ENCODE data around the gene HINT1. TPM values are rescaled to one million over a fixed set of nuclear protein-coding genes. Genes with fewer than 3 reads are reported as not detected.
A peak's percentile ranks its signal among the peaks of the same experiment; 100 is the strongest.
"Not testable (repeated sequence)": the region's sequence is repeated elsewhere in the genome, so short reads cannot be mapped to it uniquely, and the experiment has no call there.

HINT1 gene
- total RNA-seq, 1 experiment from 2014 or later = 136 TPM

DNA sequence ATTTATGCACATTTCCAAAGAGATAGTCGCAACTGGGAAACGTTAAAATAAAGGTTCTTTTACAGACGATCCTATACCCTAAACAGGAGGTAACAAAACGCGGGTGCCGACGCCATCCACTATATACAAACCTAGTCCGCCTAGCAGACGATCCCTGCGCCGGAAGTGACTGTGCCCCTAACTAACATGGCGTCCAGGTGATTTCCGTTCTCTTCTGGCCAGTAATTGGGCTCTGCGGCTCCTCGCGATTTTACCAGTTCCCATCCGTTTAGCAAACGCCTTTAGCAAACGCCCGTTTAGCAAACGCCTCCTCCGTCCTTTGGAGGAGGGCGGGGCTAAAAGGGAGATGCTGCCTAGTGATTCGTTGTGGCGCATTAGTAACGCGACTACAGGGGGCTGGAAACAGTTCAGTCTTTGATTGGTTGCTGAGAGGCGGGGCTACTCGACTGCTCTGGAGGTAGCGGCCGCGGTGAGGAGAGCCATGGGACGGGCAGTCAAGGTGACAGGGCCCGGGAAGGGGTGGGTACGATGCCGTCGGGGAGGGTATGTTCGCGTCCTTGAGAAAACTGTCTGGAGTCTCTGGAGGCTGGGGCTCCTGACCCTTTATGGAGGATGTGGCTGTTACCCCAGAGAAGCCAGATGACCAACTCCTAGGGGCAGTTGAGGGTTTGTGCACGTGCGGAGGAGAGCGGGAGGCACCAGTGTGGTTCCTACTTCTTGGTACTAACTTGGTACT, 5.7 kb upstream of the HINT1 start, which contains the start of gene LYRM7:
TSS of gene LYRM7 (plus strand) at position 405 of the 736 bp plus-strand sequence. CDS start at position 482, 77 bp downstream.
- peak; percentile 99 for DNase-seq (ENCODE audit: low spot score)

DNA sequence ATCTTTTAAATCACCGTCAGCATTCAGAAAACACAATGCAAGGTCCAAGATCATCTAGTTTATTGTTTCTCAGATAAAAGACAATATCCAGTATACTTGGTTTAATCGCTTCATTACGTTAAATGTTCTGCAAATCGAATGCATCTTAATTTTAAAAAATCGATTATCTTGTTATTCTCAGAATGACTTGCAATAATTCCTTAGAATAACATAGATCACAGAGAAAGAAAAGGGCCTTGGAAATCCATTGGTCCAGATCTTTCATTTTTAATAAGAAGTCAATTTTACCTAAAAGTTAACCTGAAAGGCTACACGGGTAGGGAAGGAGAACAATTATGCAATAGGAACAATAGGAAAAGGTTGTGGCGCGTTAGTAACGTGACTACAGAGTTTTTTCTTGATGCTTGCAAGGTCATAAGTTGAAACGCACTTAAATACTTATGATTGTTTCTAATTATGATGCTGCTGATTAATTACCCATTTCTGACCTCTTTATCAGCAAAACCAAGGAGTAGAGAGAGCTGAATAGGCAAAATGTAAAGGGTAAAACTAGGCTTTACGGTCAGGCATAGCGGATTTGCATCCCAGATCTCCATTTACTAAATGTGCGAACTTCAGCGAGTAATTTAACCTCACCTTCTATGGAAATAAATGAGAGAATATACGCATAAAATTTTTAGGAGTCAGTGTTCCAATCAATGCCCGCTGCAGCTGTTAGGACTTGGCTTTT, 4.9 kb upstream of the HINT1 start:
- no peak for DNase-seq (ENCODE audit: low spot score)

DNA sequence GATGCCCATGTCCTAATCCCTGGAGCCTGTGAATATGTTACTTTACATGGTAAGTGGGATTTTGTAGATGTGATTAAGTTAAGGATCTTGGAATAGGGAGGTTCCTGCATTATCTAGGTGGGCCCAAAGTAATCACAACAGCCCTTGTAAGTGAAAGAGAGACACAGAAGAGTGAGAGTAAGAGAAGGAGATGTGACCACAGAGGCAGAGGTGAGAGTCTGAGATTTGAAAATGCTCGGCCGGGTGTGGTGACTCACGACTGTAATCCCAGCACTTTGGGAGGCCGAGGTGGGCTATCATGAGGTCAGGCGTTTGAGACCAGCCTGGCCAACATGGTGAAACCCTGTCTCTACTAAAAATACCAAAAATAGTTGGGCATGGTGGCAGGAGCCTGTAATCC, 2.6 kb upstream of the HINT1 start:
- DNase-seq (ENCODE audit: low spot score) = no peak

DNA sequence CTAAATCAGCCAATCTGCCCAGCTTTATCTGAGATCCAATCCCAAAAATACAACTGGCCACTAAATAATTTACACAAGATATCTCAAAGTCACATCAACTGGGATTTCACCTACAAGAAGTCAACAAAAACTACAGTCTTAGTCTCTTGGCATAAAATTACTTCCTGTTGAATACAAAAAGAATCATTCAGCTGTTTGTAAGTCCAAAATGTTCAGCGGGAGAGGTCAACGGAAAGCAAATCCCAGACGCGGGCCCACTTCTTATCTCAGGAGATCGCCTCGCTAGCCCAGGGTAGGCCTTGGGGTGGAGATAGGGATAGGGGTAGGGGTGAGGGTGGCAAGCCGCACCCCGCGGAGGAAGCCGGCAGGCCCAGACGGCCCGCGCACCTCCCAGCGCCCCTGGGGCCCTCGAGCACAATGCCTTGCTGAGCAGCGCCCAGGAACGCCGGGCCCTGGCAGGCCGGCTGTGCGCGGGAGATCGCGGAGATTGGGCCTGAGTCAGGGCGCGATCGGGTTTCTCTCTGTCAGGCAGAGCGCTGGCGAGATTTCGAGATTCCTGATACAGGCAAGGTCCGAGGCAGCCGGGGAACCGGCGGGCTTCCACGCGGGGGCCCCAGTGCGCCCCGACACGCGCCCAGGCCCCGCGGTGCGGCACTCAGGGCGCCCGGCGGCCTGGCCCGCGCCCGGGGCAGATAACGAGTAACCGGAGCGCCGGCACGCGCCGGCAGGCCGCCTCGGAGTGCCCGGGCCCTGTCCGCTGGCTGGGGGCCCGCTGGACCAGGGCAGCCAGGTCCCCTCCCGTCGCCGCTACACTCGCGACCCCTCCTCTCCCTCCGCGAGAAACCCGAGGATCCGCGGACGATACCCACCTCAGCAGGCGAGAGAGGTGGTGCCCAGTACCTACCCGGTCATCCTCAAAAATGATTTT, 601 bp downstream of the HINT1 start:
- peak; percentile 85 for DNase-seq (ENCODE audit: low spot score)

DNA sequence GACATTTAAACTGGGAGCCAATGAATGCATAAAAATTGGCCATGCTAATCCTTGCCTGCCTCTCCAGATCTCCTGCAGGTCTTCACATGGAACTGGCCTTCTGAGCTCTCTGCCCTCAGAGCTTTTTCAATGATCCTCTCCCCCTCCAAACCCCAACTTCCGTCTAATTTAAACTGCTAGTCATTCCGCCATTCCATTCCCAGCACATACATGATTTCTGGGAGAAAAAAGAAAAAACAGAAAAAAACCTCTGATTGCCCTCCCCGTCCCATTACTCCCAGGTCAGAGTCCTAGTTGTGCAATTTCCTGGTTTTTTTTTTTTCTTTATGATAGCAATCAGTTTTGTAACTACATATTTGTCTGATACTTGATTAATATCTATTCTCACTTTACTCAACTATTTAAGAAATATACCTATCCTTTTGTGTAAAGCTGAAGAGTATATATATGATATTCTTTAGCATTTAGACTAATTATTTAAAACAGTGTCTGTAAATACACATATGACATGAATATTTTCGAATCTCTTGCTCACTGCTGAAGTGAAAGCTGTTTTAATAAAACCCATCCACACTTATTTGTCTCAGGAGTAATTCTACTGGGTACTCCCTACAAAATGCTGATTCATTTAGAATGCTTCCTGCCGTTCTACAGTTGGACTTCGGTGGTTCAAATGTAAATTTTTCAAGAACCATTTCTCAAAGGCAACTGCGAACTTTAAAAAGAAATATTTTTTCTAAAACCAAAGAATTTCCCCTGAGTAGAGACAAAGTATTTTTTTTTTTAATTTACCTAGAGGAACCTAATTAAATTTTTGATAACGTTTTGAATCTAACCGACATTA, 1.6 kb downstream of the HINT1 start:
- peak; percentile 59 for DNase-seq (ENCODE audit: low spot score)

DNA sequence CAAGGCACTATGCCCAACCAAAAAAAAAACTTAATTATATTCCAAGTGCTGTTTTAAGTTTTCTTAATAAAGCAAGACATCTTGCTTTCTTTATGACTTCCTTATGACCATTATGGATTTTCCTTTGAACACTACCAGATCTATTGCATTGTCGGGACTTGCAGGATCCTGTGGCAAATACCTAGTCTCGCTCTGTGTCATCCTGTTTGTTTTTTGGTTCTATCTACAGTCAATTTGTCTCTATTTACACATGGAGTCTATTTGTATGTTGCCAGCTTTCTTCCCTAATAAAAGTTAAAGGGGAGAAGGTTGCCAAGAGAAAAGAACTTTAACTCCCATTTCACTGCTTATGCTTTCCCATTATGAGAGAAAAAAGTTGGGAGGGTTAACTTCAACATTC, 4.9 kb downstream of the HINT1 start:
- DNase-seq (ENCODE audit: low spot score) = no peak

DNA sequence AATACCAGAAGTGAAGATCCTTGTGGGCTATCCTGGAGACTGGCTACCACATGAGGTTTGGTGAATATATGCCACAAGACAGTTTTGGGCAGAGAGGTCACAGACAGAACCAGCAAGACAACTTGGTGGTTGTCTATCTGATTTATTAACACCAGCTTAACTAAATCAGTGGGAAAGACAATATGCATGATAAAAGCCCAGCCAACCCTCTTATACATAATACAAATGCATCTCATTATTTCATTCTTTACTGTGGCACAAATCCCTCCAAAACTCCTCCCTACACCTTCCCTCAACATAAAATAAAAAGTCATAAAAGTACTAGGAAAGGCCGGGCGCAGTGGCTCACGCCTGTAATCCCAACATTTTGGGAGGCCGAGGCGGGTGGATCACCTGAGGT, 8.1 kb downstream of the HINT1 start:
- no peak for DNase-seq (ENCODE audit: low spot score)

DNA sequence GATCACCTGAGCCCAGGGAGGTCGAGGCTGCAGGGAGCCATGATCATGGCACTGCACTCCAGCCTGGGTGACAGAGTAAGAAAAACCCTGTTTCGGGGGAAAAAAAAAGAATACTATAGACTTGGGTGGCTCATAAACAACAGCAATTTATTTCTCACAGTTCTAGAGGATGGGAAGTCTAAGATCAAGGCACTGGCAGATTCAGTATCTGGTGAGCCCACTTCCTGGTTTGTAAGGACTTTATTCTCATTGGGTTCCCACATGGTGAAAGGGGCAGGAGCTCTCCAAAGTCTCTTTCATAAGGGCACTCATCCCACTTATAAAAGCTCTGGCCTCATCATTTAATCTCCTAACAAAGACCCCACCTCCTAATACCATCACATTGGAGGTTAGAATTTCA, 8.7 kb downstream of the HINT1 start:
- no peak for DNase-seq (ENCODE audit: low spot score)

DNA sequence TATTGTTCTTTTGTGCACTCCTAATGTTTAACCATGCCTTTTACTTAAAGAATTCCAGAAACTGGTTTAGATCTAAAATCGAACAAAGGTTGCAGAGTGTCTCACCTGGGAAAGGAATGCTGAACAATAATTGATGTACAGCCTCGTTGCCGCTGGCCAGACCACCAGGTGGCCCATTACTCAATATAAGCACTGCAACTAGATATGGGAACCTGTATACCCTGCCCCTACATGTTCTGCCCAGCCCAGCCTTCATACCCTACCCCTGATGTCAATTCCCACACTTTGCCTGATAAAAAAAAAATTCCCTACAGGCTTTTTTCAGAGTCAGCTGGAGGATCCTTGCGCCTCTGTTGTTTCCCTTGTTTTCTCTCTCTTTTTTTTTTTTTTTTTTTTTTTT, 13.8 kb downstream of the HINT1 start:
- DNase-seq (ENCODE audit: low spot score) = no peak

DNA sequence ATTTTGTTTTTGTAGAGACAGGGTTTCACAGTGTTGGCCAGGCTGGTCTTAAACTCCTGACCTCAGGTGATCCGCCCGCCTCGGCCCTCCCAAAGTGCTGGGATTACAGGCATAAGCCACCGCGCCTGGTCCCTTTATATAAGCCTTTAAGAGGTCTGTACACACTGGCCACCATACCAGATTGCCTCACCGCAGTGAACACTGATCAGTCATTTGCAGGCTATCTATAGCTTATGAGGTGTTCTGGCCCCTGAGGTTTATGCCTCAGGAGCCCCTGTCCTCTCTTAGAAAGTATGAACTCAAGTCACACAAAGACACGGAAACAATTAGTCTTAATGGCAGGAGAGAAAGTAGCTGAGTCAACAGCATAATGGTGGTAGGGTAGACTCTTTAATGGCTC, 14.6 kb downstream of the HINT1 start:
- no peak for DNase-seq (ENCODE audit: low spot score)

DNA sequence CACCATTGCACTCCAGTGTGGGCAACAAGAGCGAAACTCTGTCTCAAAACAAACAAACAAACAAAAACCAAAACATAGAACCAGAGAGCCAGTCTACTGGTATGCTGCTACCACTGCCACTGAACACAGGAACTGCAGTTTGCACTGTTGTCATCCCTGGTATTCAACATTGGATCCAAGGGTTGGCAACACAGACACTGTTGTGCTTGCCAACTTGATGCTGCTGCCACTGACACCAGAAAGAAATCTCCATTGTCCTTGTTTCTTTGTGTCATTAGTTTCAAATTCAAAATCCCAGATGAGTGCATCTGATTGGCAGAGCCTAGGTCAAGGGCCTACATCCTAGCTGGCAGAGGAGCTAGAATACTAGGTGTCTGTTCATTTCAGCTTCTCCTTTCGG, 16.2 kb downstream of the HINT1 start:
- no peak for DNase-seq (ENCODE audit: low spot score)

DNA sequence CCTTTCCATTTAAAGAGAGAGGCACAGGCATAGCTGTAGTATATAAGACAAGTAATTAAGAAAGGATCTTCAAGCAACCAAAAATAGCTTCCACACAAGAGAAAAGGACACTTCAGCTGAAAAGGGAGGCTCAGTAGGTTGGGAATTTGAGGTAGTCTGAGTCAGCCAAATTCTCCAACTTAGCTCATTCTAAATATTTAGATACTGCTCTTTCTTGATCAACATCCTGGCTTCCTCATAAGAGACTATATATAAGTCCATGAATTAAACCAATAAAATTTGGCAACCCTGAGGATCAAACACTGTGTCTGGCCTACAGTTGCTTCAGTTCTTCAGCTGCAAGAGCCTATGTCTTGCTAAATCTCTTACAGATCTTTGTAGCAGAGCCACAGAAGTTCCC, 17.8 kb downstream of the HINT1 start:
- DNase-seq (ENCODE audit: low spot score) = no peak

DNA sequence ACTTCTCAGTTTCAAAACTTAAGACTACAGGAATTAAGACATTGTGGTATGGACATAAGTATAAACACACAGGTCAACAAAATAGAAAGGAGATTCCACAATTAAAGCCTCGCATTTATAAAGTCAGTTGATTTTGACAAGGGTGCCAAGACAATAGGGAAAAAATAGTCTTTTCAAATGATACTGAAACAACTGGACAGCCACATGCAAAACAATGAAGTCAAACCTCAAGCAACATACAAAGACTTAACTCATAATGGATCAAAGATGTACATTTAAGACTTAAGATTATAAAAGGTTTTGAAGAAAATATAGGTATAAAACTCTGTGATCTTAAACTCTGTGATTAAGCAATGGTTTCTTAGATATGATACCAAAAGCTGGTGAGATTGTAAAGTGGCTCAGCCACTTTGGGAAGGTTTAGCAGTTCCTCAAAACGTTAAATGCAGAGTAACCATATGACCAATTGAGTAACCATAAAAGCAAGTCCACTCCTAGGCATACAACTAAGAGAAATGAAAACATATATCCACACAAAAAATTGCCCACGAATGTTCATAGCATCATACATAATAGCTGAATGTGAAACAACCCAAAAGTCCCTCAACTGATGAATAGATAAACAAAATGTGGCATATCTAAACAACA, 22.0 kb downstream of the HINT1 start:
- no peak for DNase-seq (ENCODE audit: low spot score)

DNA sequence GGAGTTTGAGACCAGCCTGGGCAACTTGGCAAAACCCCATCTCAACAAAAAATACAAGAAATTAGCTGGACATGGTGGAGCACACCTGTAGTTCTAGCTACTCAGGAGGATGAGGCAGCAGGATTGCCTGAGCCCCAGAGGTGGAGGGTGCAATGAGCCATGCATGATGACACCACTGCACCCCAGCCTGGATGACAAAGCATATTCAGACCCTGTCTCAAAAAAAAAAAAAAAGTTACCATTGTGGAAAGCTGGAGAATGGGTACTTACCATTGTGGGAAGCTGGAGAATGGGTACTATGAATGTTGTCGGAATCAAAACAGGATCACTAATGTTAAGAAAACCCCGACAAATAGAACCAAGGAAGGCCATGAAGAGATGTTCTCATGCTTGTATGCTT, 25.7 kb downstream of the HINT1 start:
- DNase-seq (ENCODE audit: low spot score) = no peak

DNA sequence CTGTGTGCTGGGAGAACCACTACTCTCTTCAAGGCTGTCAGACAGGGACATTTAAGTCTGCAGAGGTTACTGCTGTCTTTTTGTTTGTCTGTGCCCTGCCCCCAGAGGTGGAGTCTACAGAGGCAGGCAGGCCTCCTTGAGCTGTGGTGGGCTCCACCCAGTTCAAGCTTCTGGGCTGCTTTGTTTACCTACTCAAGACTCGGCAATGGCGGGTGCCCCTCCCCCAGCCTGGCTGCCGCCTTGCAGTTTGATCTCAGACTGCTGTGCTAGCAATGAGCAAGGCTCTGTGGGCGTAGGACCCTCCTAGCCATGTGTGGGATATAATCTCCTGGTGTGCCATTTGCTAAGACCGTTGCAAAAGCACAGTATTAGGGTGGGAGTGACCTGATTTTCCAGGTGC, 26.6 kb downstream of the HINT1 start:
- DNase-seq (ENCODE audit: low spot score) = not testable (repeated sequence)

DNA sequence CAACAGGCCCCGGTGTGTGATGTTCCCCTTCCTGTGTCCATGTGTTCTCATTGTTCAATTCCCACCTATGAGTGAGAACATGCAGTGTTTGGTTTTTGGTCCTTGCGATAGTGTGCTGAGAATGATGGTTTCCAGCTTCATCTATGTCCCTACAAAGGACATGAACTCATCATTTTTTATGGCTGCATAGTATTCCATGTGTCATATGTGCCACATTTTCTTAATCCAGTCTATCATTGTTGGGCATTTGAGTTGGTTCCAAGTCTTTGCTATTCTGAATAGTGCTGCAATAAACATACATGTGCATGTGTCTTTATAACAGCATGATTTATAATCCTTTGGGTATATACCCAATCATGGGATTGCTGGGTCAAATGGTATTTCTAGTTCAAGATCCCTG, 32.0 kb downstream of the HINT1 start:
- not testable (repeated sequence) for DNase-seq (ENCODE audit: low spot score)

DNA sequence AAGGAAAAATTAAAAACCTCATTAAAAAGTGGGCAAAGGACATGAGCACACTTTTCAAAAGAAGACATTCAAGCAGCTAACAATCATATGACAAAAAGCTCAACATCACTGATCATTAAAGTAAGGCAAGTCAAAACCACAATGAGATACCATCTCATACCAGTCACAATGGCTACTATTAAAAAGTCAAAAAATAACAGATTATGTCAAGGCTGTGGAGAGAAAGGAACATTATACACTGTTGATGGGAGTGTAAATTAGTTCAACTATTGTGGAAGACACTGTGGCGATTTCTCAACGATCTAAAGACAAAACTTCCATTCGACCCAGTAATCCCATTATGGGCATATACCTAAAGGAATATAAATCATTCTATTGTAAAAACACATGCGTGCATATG, 35.8 kb downstream of the HINT1 start:
- DNase-seq (ENCODE audit: low spot score) = no peak

DNA sequence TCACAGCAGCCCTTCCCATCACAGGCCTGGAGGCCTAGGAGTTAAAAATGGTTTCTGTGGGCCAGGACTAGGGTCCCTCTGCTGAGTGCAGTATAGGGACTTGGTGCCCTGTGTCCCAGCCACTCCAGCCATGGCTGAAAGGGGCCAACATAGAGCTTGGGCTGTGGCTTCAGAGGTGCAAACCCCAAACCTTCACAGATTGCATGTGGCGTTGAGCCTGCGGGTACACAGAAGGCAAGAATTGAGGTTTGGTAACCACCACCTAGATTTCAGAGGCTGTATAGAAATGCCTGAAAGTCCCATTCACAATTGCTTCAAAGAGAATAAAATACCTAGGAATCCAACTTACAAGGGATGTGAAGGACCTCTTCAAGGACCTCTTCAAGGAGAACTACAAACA, 37.8 kb downstream of the HINT1 start:
- DNase-seq (ENCODE audit: low spot score) = not testable (repeated sequence)

DNA sequence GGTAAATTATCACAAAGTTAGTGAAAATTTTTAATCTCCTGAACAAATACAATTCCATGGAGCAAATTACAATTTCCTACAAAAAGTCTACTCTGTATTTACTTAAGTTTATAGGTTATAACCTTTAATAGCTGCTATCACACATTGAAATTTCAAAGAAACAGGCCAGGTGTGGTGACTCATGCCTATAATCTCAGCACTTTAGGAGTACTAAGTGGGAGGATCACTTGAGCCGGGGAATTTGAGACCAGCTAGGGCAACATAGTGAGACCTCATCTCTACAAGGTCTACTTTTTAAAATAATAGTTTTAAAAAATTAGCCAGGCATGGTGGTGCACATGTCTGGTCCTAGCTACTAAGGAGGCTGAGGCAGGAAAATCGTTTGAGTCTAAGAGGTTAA, 50.3 kb downstream of the HINT1 start:
- peak; percentile 49 for DNase-seq (ENCODE audit: low spot score)

DNA sequence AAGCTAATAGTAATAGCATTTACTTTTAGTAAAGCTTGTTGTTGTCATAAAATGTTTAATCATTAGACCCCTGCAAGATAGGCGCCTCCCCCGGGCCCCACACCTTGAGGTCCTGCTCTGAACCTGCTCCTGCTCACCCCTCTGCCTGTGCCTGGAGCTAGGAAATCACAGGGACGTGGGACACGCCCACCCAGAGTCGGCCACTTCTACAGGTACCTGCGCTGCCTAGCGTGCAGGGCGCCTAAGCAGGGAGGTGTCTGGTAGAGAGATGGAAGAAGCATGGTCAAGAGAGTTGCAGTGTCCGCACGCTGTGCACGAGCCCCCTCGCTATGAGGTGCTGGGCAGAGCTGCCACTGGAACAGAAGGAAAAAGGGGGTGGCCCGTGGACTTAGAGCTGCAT, 52.6 kb downstream of the HINT1 start:
- no peak for DNase-seq (ENCODE audit: low spot score)

DNA sequence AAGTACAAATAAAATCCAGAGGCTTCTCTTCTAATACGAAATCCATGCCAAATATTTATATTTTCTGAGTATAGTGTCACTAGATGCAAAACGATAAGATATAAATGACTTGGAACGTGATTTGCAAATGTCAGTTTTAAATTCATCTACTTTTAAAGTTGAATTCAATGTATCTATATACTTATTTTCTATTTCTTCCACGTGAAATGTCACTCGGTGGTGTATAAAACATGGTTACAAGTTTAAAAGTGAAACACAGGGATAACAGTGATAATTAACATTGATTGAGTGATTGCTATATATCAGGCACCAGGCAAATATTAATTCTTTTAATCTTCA, 54.8 kb downstream of the HINT1 start:
- DNase-seq (ENCODE audit: low spot score) = no peak
